ENCODE results near the gene GLOD4. TPM values are rescaled to one million over a fixed set of nuclear protein-coding genes. Genes with fewer than 3 reads are reported as not detected.

The GLOD4 gene
- total and polyA plus RNA-seq, 2 of the 4 experiments (the other 2 are of a cell fraction) = 26.3 to 36.7 TPM

DNA sequence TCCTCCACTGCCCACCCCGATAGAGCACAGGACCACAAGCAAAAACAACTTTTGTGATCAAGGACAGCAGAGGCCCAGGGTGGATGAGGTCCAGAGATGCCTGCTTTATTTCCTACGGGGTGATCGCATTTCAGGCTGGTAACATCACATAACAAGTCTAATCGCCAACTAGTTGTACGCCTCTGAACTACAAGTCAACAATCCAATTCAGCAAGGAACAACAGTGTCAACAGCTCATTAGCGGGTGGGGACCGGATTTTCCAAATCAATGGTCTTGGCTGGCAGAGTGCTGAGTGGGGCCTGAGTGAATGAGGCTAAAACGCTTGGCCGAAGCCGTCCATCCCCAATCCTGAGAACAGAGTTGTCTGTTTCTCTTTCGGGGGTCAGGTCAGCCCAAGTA is 17.2 kb upstream of the GLOD4 start:
- Histone ChIP-seq H4K91ac (ENCODE audit: insufficient read depth, low read depth, low read length) (no peak overlapping the region), H2AK9ac (replicated peaks; ENCODE audit: low read depth, low read length, poor library complexity) (no peak overlapping the region), H4K20me1 (ENCODE audit: insufficient read depth, low read length) (peaks cover 21% of the 10 kb centered on the region), H2AFZ (replicated peaks; ENCODE audit: low read length, poor library complexity) (peak overlapping the region; percentile 43), H3K9me1 (ENCODE audit: insufficient read depth, low read length) (peaks cover 2% of the 10 kb centered on the region; the same call in 1 of the 2 replicates), H3K4ac (ENCODE audit: low read depth, low read length) (no peak overlapping the region), H3K56ac (ENCODE audit: extremely low read depth, insufficient read depth, low read length) (no peak overlapping the region), H3K4me1 (ENCODE audit: control insufficient read depth, insufficient read depth, low read length) (peaks cover 5% of the 10 kb centered on the region; the same call in 1 of the 2 replicates), H3K4me3 (ENCODE audit: insufficient read depth, low read depth, low read length) (no peak overlapping the region), H2BK15ac (ENCODE audit: low read depth, low read length) (no peak overlapping the region), H2BK5ac (ENCODE audit: low read depth, low read length, poor library complexity, severe bottlenecking) (no peak overlapping the region), H2BK120ac (ENCODE audit: low read depth, low read length) (no peak overlapping the region), H3K27ac (ENCODE audit: insufficient read depth, low read length) (no peak overlapping the region), H3K79me1 (ENCODE audit: low read depth in 1 of 2, low read length in 2 of 2) (no peaks in the 10 kb centered on the region; a peak in 1 of 4 replicates), H3K9me3 (ENCODE audit: control insufficient read depth, insufficient read depth, low read length) (no peaks in the 10 kb centered on the region), H2AK5ac (ENCODE audit: low read depth, low read length) (no peak overlapping the region), H3K9ac (ENCODE audit: low read depth, low read length) (no peak overlapping the region), H3K4me2 (ENCODE audit: low read depth, low read length) (no peak overlapping the region), H3K14ac (replicated peaks; ENCODE audit: low read depth, low read length) (no peak overlapping the region), H3K18ac (ENCODE audit: low read depth, low read length) (no peak overlapping the region), H3K23ac (ENCODE audit: low read depth, low read length) (no peak overlapping the region), H4K8ac (ENCODE audit: low read depth in 2 of 2, low read length in 2 of 2) (no peak overlapping the region), H3K27me3 (ENCODE audit: control insufficient read depth, insufficient read depth, low read length) (no peaks in the 10 kb centered on the region), H2BK20ac (ENCODE audit: low read depth, low read length) (no peak overlapping the region), H3K36me3 (ENCODE audit: control insufficient read depth, insufficient read depth, low read length) (peaks cover 63% of the 10 kb centered on the region), H4K5ac (ENCODE audit: low read depth, low read length) (no peak overlapping the region)
- no peak for DNase-seq
- dilution Hi-C loops (cut with HindIII; ENCODE audit: low sequenced_read_pairs, unreplicated experiment) (loop anchor here (25.0 kb wide), 1 partner anchor 188 kb away; the partner anchor contains the start of genes NXN and TIMM22), in situ Hi-C loops (cut with MboI; ENCODE audit: low sequenced_read_pairs) (no loop called here), intact Hi-C loops (cut with micrococcal nuclease) (loop anchor here (10.0 kb wide), 1 partner anchor 106 kb away; no protein-coding TSS in a partner anchor)
- no TSS peak for BruUV-seq (replicated peaks)
- ChIA-PET CTCF (no interaction called here), POLR2A (ENCODE audit: unreplicated experiment) (no interaction called here)
- TF ChIP-seq, protein P1, sequence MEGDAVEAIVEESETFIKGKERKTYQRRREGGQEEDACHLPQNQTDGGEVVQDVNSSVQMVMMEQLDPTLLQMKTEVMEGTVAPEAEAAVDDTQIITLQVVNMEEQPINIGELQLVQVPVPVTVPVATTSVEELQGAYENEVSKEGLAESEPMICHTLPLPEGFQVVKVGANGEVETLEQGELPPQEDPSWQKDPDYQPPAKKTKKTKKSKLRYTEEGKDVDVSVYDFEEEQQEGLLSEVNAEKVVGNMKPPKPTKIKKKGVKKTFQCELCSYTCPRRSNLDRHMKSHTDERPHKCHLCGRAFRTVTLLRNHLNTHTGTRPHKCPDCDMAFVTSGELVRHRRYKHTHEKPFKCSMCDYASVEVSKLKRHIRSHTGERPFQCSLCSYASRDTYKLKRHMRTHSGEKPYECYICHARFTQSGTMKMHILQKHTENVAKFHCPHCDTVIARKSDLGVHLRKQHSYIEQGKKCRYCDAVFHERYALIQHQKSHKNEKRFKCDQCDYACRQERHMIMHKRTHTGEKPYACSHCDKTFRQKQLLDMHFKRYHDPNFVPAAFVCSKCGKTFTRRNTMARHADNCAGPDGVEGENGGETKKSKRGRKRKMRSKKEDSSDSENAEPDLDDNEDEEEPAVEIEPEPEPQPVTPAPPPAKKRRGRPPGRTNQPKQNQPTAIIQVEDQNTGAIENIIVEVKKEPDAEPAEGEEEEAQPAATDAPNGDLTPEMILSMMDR (conservative IDR thresholded peaks at IDR 0.05; ENCODE audit: low read depth, low read length) = no peak
- TF ChIP-seq MXI1 (IDR thresholded peaks at IDR 0.05; ENCODE audit: borderline replicate concordance, low read depth, low read length) (no peak), MAZ (IDR thresholded peaks at IDR 0.05; ENCODE audit: borderline replicate concordance, low read depth, low read length) (no peak)
- TF ChIP-seq, protein P2, sequence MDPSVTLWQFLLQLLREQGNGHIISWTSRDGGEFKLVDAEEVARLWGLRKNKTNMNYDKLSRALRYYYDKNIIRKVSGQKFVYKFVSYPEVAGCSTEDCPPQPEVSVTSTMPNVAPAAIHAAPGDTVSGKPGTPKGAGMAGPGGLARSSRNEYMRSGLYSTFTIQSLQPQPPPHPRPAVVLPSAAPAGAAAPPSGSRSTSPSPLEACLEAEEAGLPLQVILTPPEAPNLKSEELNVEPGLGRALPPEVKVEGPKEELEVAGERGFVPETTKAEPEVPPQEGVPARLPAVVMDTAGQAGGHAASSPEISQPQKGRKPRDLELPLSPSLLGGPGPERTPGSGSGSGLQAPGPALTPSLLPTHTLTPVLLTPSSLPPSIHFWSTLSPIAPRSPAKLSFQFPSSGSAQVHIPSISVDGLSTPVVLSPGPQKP (IDR thresholded peaks at IDR 0.05; ENCODE audit: borderline replicate concordance, low read depth, low read length) = no peak
- ATAC-seq (ENCODE audit: low read depth) = no peak
- no CpG with 5 or more reads among the region's 11 CpGs for WGBS, 2 experiments (ENCODE audit: extremely low coverage in 2 of 2, insufficient read length in 1 of 2)

Measured in IMR-90 (cell line).